Spleen (tissue), 11 donors: ENCODE results near the gene ALCAM. TPM values are rescaled to one million over a fixed set of nuclear protein-coding genes. Genes with fewer than 3 reads are reported as not detected.

Source experiments
- DNase-seq: peaks from one replicate; pipeline ENCODE4 v3.0.0-alpha.2; 2020
- H3K27ac ChIP-seq, 8 donors: fragments of 200-600 bp; sonication (generic) in 7 of 8; 1 replicate in 4 of 8; 2 replicates in 4 of 8; pipeline versions ENCODE4 v1.5.0 to v1.8.0; 2016 to 2021; ENCODE audit warnings: inconsistent platforms in 4 of 8, mild to moderate bottlenecking in 4 of 8, moderate library complexity in 1 of 8
- H3K27me3 ChIP-seq, 7 donors: fragments of 200-600 bp; sonication (generic) in 6 of 7; replicated peaks in 1 of 7; 1 replicate in 4 of 7; 2 replicates in 3 of 7; pipeline versions ENCODE4 v1.5.0 to v1.8.0; 2016 to 2021; ENCODE audit warnings: inconsistent platforms in 3 of 7, mild to moderate bottlenecking in 1 of 7
- H3K36me3 ChIP-seq, 6 donors: fragments of 200-600 bp; sonication (generic) in 5 of 6; 1 replicate in 4 of 6; 2 replicates in 2 of 6; pipeline versions ENCODE4 v1.5.0 to v1.8.0; 2016 to 2021; ENCODE audit warnings: inconsistent platforms in 2 of 6
- H3K4me1 ChIP-seq, 6 donors: fragments of 200-600 bp; sonication (generic) in 5 of 6; 1 replicate in 3 of 6; 2 replicates in 3 of 6; pipeline versions ENCODE4 v1.5.0 to v1.8.0; 2016 to 2021; ENCODE audit warnings: inconsistent platforms in 3 of 6
- H3K4me3 ChIP-seq, 8 donors: fragments of 200-600 bp; sonication (generic) in 7 of 8; 1 replicate in 4 of 8; 2 replicates in 4 of 8; pipeline versions ENCODE4 v1.5.0 to v1.8.0; 2016 to 2021; ENCODE audit warnings: inconsistent platforms in 4 of 8, mild to moderate bottlenecking in 4 of 8, moderate library complexity in 2 of 8
- H3K9me3 ChIP-seq, 8 donors: fragments of 200-600 bp; sonication (generic) in 7 of 8; 1 replicate in 4 of 8; 2 replicates in 4 of 8; pipeline versions ENCODE4 v1.5.0 to v1.8.0; 2016 to 2021; ENCODE audit warnings: inconsistent platforms in 4 of 8
- POLR2A ChIP-seq, 3 donors: fragments of 450-650 bp; IDR thresholded peaks; one replicate each; pipeline ENCODE4 v1.5.1; 2017; ENCODE audit warnings: antibody characterized with exemption in 3 of 3, mild to moderate bottlenecking in 1 of 3
- POLR2AphosphoS5 ChIP-seq, 3 donors: sonication (generic); formaldehyde crosslinking; IDR thresholded peaks; one replicate each; pipeline ENCODE4 v1.5.1; 2017; ENCODE audit warnings: antibody characterized with exemption in 3 of 3
- WGBS, 5 donors: extraction: QIAGEN DNeasy Blood & Tissue Kit in 3 of 5; methylation state at CpG; one replicate each; pipeline versions ENCODE4 v1.1.5 to v1.1.7; 2013 to 2018; 5-methylcytosine and 5-hydroxymethylcytosine counted together
- intact Hi-C: fragments of 100-400 bp; cut with DNase I; formaldehyde crosslinking; loops from one replicate; pipeline ENCODE4 v1.15.0; 2023; ENCODE audit warnings: low total_unique reads
- polyA plus RNA-seq, 3 donors: library from polyadenylated mRNA; stranded (reverse); fragments of 200-250 nt; gene quantifications; one replicate each; pipeline ENCODE4 v1.2.1, GENCODE V29; 2013
- total RNA-seq, 7 donors: library from RNA; depleted of rRNA in 3 of 7; stranded (reverse); fragments of >200 nt in 3 of 7; fragmentation: NEBNext Ultra II Directional in 4 of 7; extraction: Animal tissue kit (Norgen Biotek cat#: 25700) in 4 of 7; gene quantifications; one replicate each; pipeline versions ENCODE4 v1.1.0 to v1.2.1, GENCODE V29; 2016 to 2021
- TF ChIP-seq, protein P1 (sequence below), 11 experiments: fragments of 200-600 bp in 7 of 11; fragments of 450-650 bp in 4 of 11; sonication (generic) in 4 of 11; IDR thresholded peaks in 8 of 11; conservative IDR thresholded peaks in 3 of 11; 1 replicate in 7 of 11; 2 replicates in 4 of 11; pipeline versions ENCODE4 v1.4.0 to v1.8.0; 2016 to 2021; ENCODE audit warnings: antibody characterized with exemption in 11 of 11, inconsistent platforms in 4 of 11, mild to moderate bottlenecking in 1 of 11
- donor health status: healthy with polysubstance abuse.
- donor health status: DM: no; HTN: no; CAD: no; lungs with moderate emphysema.
- donor health status: DM: no; HTN: no; CAD: no.
- donor health status: Bipolar disorder and iron deficiency.
- donor health status: healthy.
- donor health status: DM: no; HTN: no; CAD: no.
- donor health status: DM: yes; HTN: yes; CAD: no.

Gene ALCAM
- total and polyA plus RNA-seq, 10 donors: 6.3 to 18.5 (median 11.8) TPM

DNA sequence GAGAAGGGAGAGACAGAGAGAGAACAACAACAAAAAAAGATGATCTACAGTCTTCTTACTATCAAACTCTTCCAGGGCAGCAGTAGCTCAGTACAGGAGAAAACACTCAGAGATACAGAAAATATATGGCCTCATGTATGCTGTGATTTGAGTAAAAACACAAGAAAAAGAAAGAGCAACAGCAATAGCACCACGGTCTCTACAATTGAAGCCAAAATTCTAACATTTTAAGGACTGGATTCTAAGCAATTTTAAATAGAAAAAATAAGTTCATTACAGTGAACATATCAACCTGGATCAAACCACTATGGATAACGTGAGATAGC, 43.5 kb upstream of the ALCAM start:
- WGBS, 5 donors: 59 to 84% (median 71%) methylated on average over 2 of the region's 2 CpGs
- no peak for DNase-seq
- intact Hi-C loops: no loop called here
- H3K27me3 ChIP-seq: no peaks in the 10 kb centered on the region
- H3K9me3 ChIP-seq: no peaks in the 10 kb centered on the region
- H3K4me1 ChIP-seq: no peaks in the 10 kb centered on the region
- TF ChIP-seq POLR2A (IDR thresholded peaks at IDR 0.05) (no peak), POLR2AphosphoS5 (IDR thresholded peaks at IDR 0.05) (no peak)
- TF ChIP-seq, protein P1, sequence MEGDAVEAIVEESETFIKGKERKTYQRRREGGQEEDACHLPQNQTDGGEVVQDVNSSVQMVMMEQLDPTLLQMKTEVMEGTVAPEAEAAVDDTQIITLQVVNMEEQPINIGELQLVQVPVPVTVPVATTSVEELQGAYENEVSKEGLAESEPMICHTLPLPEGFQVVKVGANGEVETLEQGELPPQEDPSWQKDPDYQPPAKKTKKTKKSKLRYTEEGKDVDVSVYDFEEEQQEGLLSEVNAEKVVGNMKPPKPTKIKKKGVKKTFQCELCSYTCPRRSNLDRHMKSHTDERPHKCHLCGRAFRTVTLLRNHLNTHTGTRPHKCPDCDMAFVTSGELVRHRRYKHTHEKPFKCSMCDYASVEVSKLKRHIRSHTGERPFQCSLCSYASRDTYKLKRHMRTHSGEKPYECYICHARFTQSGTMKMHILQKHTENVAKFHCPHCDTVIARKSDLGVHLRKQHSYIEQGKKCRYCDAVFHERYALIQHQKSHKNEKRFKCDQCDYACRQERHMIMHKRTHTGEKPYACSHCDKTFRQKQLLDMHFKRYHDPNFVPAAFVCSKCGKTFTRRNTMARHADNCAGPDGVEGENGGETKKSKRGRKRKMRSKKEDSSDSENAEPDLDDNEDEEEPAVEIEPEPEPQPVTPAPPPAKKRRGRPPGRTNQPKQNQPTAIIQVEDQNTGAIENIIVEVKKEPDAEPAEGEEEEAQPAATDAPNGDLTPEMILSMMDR (IDR thresholded peaks at IDR 0.05 in 8 of 11, conservative IDR thresholded peaks at IDR 0.05 in 3 of 11): no peak
- H3K4me3 ChIP-seq: no peak overlapping the region
- no peak overlapping the region for H3K27ac ChIP-seq
- no peaks in the 10 kb centered on the region for H3K36me3 ChIP-seq

DNA sequence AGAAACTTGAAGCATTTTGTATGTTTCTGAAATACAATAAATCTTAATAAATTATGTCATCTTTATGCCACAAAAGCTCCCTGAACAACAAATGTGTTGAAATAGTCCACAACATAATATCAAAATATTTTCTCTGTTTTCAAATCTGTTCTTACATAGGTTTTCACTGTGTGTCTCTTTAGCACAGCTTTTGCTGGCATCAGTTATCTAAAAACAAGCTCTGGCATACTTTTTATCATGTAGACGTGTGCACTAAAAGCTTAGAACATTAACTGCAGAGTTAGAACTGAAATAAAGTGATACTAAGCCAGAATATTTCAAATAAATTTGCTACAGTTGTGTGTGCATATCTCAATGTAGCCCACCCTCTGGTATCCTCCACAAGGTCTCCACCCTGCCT, 41.8 kb upstream of the ALCAM start:
- Histone ChIP-seq H3K4me1 (no peaks in the 10 kb centered on the region), H3K27me3 (no peaks in the 10 kb centered on the region)

DNA sequence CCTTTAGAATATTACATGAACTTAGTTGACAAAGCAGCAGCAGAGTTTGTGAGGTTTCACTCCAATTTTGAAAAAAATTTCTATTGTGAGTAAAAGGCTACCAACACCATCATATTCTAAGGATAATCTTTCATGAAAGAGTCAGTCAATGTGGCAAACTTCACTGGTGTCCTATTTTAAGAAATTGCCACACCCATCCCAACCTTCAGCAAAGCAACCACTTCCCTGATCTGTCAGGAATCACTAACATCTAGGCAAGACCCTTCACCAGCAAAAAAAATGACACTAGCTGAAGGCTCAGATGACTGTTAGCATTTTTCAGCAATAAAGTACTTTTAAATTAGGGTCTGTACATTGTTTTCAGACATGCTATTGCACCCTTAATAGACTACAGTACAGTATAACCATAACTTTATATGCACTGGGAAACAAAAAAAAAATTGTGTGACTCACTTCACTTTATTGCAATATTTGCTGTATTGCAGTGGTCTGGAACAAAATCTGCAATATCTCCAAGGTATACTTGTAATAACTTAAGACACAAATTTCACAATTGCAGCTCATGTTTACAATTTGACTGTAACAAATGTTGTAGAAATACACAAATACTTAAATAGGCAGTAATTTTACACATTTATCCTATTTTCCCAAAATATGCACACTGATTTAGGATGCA, 38.9 kb upstream of the ALCAM start:
- peaks cover 0 to 4% (median under 1%) of the 10 kb centered on the region in 8 donors for H3K9me3 ChIP-seq
- DNase-seq: no peak
- no peaks in the 10 kb centered on the region for H3K36me3 ChIP-seq
- TF ChIP-seq POLR2A (IDR thresholded peaks at IDR 0.05): no peak
- TF ChIP-seq, protein P1 (IDR thresholded peaks at IDR 0.05 in 8 of 11, conservative IDR thresholded peaks at IDR 0.05 in 3 of 11): no peak
- TF ChIP-seq POLR2AphosphoS5 (IDR thresholded peaks at IDR 0.05): no peak
- H3K4me1 ChIP-seq: no peaks in the 10 kb centered on the region
- no peak overlapping the region for H3K4me3 ChIP-seq
- intact Hi-C loops: no loop called here
- no peaks in the 10 kb centered on the region for H3K27me3 ChIP-seq
- H3K27ac ChIP-seq: no peak overlapping the region

More for the DNA sequence above, 41.8 kb upstream of the ALCAM start:
- Histone ChIP-seq H3K27ac (no peak overlapping the region), H3K36me3 (no peaks in the 10 kb centered on the region), H3K9me3 (no peaks in the 10 kb centered on the region), H3K4me3 (no peak overlapping the region)
- WGBS, 5 donors: 67 to 90% (median 84%) methylated on average over 1 of the region's 1 CpG
- TF ChIP-seq POLR2AphosphoS5 (IDR thresholded peaks at IDR 0.05) (no peak), POLR2A (IDR thresholded peaks at IDR 0.05) (no peak)
- TF ChIP-seq, protein P1 (IDR thresholded peaks at IDR 0.05 in 8 of 11, conservative IDR thresholded peaks at IDR 0.05 in 3 of 11): no peak
- DNase-seq: no peak
- intact Hi-C loops: no loop called here

DNA sequence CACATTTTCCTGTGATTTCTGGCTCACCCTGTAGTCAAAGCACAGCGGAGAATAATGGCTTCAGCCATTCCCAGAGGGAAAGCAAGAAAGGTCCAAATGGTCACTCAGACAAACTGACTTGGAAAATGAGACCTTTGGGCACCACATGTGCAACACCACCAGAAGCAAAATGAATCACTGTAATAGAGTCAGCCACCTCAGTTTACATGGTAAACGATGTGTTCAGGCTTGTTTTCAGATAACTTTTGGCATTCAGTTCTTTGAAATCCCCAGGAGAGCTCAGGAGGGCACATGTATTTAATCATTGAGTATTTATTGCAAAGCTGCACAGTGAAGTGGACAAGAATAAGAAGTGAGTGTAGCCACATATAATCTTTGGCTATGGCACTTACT, 38.4 kb upstream of the ALCAM start:
- intact Hi-C loops: no loop called here
- no peak overlapping the region for H3K27ac ChIP-seq
- H3K4me1 ChIP-seq: no peaks in the 10 kb centered on the region
- H3K4me3 ChIP-seq: no peak overlapping the region
- WGBS, 5 donors: 73 to 84% (median 79%) methylated on average over 2 of the region's 2 CpGs
- no peak for DNase-seq
- no peaks in the 10 kb centered on the region for H3K27me3 ChIP-seq
- no peaks in the 10 kb centered on the region for H3K36me3 ChIP-seq
- peaks cover 0 to 8% (median 3%) of the 10 kb centered on the region in 8 donors for H3K9me3 ChIP-seq
- TF ChIP-seq POLR2AphosphoS5 (IDR thresholded peaks at IDR 0.05) (no peak), POLR2A (IDR thresholded peaks at IDR 0.05) (no peak)
- TF ChIP-seq, protein P1 (IDR thresholded peaks at IDR 0.05 in 8 of 11, conservative IDR thresholded peaks at IDR 0.05 in 3 of 11): no peak
